Glutamatergic neuron (in vitro differentiated cells): ENCODE results near the gene C1orf210. TPM values are rescaled to one million over a fixed set of nuclear protein-coding genes. Genes with fewer than 3 reads are reported as not detected.

Source experiments
- DNase-seq: peaks from one replicate; pipeline ENCODE4 v3.0.0; 2022
- H3K27ac Mint-ChIP-seq: one replicate; pipeline ENCODE4 v1.8.0; 2020; ENCODE audit warnings: mild to moderate bottlenecking, mixed read lengths, inconsistent platforms; ENCODE audit not compliant: unreplicated experiment
- H3K27me3 Mint-ChIP-seq: one replicate; pipeline ENCODE4 v1.8.0; 2020; ENCODE audit warnings: mild to moderate bottlenecking, moderate library complexity, mixed read lengths, inconsistent platforms; ENCODE audit not compliant: unreplicated experiment
- H3K36me3 Mint-ChIP-seq: one replicate; pipeline ENCODE4 v1.8.0; 2020; ENCODE audit warnings: mild to moderate bottlenecking, mixed read lengths, inconsistent platforms; ENCODE audit not compliant: unreplicated experiment
- H3K4me1 Mint-ChIP-seq: one replicate; pipeline ENCODE4 v1.8.0; 2020; ENCODE audit warnings: mild to moderate bottlenecking, low read depth, mixed read lengths, inconsistent platforms; ENCODE audit not compliant: unreplicated experiment
- H3K4me3 Mint-ChIP-seq: one replicate; pipeline ENCODE4 v1.8.0; 2020; ENCODE audit warnings: mild to moderate bottlenecking, mixed read lengths, inconsistent platforms; ENCODE audit not compliant: unreplicated experiment
- H3K9me3 Mint-ChIP-seq: one replicate; pipeline ENCODE4 v1.8.0; 2020; ENCODE audit warnings: mild to moderate bottlenecking, moderate library complexity, mixed read lengths, inconsistent platforms; ENCODE audit not compliant: unreplicated experiment
- total RNA-seq: library from RNA; stranded (reverse); fragmentation: NEBNext Ultra II Directional; extraction: Animal tissue kit (Norgen Biotek cat#: 25700); gene quantifications from one replicate; pipeline ENCODE4 v1.2.1, GENCODE V29; 2021; ENCODE audit not compliant: unreplicated experiment
- TF ChIP-seq, protein P1 (sequence below): fragments of 200-600 bp; sonication (generic); IDR thresholded peaks from one replicate; pipeline ENCODE4 v1.5.0; 2021; ENCODE audit not compliant: partially characterized antibody, unreplicated experiment

The C1orf210 gene
- total RNA-seq, 1 donor from 2014 or later: not detected

DNA sequence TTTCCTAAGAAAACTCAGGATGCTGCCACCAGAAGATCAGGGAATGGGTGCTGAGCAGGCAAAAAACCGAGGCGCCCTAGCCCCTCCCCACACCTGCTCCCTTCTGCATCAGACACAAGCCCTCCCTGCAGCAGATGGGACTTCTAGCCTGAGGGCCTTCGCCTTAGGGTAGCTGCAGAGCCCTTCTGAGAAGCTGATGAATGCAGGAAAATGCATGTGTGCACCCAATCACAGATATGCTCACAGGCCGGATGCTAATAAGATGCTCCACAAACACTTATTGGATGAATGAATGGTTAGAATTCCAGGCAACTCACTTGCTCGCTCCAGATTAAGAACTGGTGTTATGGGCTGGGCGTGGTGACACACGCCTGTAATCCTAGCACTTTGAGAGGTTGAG, 6.8 kb upstream of the C1orf210 start:
- DNase-seq: peak; percentile 77
- Mint-ChIP-seq H3K36me3 (no peaks in the 10 kb centered on the region), H3K4me1 (peaks cover 16% of the 10 kb centered on the region), H3K27me3 (peaks cover 8% of the 10 kb centered on the region), H3K27ac (peak overlapping the region; percentile 78), H3K4me3 (peak overlapping the region; percentile 63), H3K9me3 (peaks cover 3% of the 10 kb centered on the region)
- TF ChIP-seq, protein P1, sequence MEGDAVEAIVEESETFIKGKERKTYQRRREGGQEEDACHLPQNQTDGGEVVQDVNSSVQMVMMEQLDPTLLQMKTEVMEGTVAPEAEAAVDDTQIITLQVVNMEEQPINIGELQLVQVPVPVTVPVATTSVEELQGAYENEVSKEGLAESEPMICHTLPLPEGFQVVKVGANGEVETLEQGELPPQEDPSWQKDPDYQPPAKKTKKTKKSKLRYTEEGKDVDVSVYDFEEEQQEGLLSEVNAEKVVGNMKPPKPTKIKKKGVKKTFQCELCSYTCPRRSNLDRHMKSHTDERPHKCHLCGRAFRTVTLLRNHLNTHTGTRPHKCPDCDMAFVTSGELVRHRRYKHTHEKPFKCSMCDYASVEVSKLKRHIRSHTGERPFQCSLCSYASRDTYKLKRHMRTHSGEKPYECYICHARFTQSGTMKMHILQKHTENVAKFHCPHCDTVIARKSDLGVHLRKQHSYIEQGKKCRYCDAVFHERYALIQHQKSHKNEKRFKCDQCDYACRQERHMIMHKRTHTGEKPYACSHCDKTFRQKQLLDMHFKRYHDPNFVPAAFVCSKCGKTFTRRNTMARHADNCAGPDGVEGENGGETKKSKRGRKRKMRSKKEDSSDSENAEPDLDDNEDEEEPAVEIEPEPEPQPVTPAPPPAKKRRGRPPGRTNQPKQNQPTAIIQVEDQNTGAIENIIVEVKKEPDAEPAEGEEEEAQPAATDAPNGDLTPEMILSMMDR: no peak

DNA sequence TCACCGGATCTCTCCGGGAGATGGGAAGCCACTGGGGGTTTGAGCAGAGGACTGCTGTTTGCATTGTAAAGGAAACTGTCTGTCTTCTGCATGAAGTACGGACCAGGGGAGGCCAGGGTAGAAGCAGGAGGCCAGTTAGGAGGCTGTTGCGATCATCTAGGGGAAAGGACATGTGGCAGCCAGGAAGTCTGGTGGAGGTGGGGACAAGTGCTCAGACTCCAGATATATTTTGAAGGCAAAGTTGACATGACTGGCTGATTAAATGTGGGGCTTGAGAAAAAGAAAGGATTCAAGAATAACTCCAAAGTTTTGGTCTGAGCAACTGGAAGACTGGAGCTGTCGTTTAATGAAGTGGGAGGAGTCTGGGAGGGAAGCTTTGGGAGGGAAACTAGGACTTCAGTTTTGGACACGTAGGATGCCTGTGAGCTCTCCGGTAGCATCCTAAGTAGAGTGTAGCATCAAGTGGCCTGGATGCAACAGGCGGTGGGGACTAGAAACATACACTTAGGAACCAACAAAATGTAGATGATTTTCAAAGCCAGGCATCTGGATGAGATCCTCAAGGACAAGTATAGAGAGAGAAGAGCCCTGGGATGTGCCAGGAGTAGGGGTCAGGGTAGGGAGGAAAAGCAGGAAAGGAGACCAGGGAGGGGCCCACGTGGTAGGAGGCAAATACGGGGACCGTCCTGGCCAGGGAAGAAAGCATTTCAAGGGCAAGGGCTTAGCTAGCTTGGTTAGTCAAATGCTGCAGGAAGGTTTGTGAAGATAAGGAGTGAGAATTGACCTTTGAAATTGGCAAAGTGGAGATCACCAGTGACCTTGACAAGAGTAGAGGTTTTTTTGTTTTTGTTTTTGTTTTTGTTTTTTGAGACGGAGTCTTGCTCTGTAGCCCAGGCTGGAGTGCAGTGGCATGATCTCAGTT, 3.7 kb upstream of the C1orf210 start:
- H3K27ac Mint-ChIP-seq: no peak overlapping the region
- TF ChIP-seq, protein P1: no peak
- H3K4me3 Mint-ChIP-seq: no peak overlapping the region
- H3K36me3 Mint-ChIP-seq: no peaks in the 10 kb centered on the region
- peaks cover 20% of the 10 kb centered on the region for H3K4me1 Mint-ChIP-seq
- no peaks in the 10 kb centered on the region for H3K9me3 Mint-ChIP-seq
- H3K27me3 Mint-ChIP-seq: peaks cover 12% of the 10 kb centered on the region
- no peak for DNase-seq

DNA sequence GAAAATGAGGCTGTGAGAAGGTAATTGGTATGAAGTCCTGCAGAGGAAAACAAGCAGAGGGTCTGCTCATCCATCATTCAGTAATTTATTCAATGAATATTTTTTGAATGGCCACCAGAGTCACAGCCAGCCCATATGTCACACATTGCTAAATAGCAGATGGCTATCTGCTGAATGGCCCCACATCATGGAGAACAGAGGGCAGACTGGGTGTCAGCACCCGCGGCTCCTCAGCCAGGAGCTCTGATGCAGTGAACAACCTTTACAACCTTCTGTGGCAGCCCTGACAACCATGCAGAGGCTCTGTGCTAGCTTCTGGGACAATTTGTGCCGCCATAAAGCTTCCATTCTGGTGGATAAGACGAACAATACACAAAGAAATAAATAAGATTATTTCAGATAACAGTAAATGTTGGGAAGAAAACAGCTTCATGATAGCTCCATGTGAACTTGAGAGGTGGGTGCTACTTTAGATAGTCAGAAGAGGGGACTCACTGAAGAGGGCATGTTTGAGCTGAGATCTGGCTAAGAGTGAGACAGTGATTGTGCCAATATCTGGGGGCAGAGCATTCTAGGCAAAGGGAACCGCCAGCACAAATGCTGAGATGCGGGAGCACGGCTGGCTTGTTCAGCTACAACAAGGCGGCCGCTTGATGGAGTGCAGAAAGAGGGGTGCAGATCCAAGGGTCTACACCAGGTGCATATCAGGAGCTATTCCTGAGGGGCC, 2.8 kb upstream of the C1orf210 start:
- H3K4me3 Mint-ChIP-seq: peak overlapping the region; percentile 31
- TF ChIP-seq, protein P1: no peak
- H3K4me1 Mint-ChIP-seq: peaks cover 18% of the 10 kb centered on the region
- no peaks in the 10 kb centered on the region for H3K9me3 Mint-ChIP-seq
- no peak for DNase-seq
- H3K36me3 Mint-ChIP-seq: no peaks in the 10 kb centered on the region
- H3K27ac Mint-ChIP-seq: no peak overlapping the region
- H3K27me3 Mint-ChIP-seq: peaks cover 11% of the 10 kb centered on the region

DNA sequence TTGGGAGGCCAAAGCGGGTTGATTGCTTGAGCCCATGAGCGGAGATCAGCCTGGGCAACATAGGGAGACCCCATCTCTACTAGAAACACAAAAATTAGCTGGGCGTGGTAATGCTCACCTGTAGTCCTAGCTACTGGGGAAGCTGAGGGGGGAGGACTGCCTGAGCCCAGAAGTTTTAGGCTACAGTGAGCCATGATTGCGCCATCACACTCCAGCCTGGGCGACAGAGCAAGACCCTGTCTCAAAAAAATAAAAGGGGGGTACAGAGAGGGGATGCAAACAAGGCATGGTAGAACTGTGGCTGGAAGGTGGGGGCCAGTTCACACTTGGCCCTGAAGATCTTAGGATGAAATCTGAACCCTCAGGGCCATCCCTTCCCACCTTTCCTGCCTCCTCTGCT, 1.2 kb upstream of the C1orf210 start:
- H3K4me1 Mint-ChIP-seq: peaks cover 7% of the 10 kb centered on the region
- DNase-seq: no peak
- no peaks in the 10 kb centered on the region for H3K36me3 Mint-ChIP-seq
- no peak overlapping the region for H3K4me3 Mint-ChIP-seq
- TF ChIP-seq, protein P1: no peak
- H3K27ac Mint-ChIP-seq: no peak overlapping the region
- no peaks in the 10 kb centered on the region for H3K9me3 Mint-ChIP-seq
- H3K27me3 Mint-ChIP-seq: peaks cover 9% of the 10 kb centered on the region
